ENCODE measurements around the gene SLC25A2. TPM values are rescaled to one million over a fixed set of nuclear protein-coding genes. Genes with fewer than 3 reads are reported as not detected.

Gene SLC25A2
- total and polyA plus RNA-seq, 2 experiments from 2014 or later, result not detected

Other genes with a start within 250 kb of the SLC25A2 start
Only the 30 nearest of the 38 such genes appear.
- gene PCDHB7, start 131.4 kb downstream of the SLC25A2 start, total RNA-seq (2014; rRNA removed; shearing (Covaris generic)), result 0.39 and 1.0 TPM in 2 replicates
- 0.33 and 0.48 TPM in 2 replicates for gene PCDHB7, start 131.4 kb downstream of the SLC25A2 start, polyA plus RNA-seq (2016; fragmentation: Nextera tagmentation; extraction: Ambion mirVana)
- gene PCDHB8, start 126.3 kb downstream of the SLC25A2 start, total RNA-seq (2014; rRNA removed; shearing (Covaris generic)), result 2.6 and 2.7 TPM in 2 replicates
- 0.45 and 0.84 TPM in 2 replicates for gene PCDHB8, start 126.3 kb downstream of the SLC25A2 start, polyA plus RNA-seq (2016; fragmentation: Nextera tagmentation; extraction: Ambion mirVana)
- 2.2 and 2.4 TPM in 2 replicates for gene PCDHB16, start 121.7 kb downstream of the SLC25A2 start, total RNA-seq (2014; rRNA removed; shearing (Covaris generic))
- gene PCDHB16, start 121.7 kb downstream of the SLC25A2 start, polyA plus RNA-seq (2016; fragmentation: Nextera tagmentation; extraction: Ambion mirVana), result 0.73 and 0.92 TPM in 2 replicates
- gene PCDHB9, start 116.9 kb downstream of the SLC25A2 start, total RNA-seq (2014; rRNA removed; shearing (Covaris generic)), result 0.63 and 0.78 TPM in 2 replicates
- 0.27 and 0.45 TPM in 2 replicates for gene PCDHB9, start 116.9 kb downstream of the SLC25A2 start, polyA plus RNA-seq (2016; fragmentation: Nextera tagmentation; extraction: Ambion mirVana)
- gene PCDHB10, start 111.7 kb downstream of the SLC25A2 start, total RNA-seq (2014; rRNA removed; shearing (Covaris generic)), result 0.89 and 2.7 TPM in 2 replicates
- 1.6 and 1.7 TPM in 2 replicates for gene PCDHB10, start 111.7 kb downstream of the SLC25A2 start, polyA plus RNA-seq (2016; fragmentation: Nextera tagmentation; extraction: Ambion mirVana)
- gene PCDHB11, start 104.4 kb downstream of the SLC25A2 start, total RNA-seq (2014; rRNA removed; shearing (Covaris generic)), result 0.47 and 1.3 TPM in 2 replicates
- gene PCDHB11, start 104.4 kb downstream of the SLC25A2 start, polyA plus RNA-seq (2016; fragmentation: Nextera tagmentation; extraction: Ambion mirVana), result 0.19 and 0.33 TPM in 2 replicates
- 3.7 and 4.3 TPM in 2 replicates for gene PCDHB12, start 95.3 kb downstream of the SLC25A2 start, total RNA-seq (2014; rRNA removed; shearing (Covaris generic))
- gene PCDHB12, start 95.3 kb downstream of the SLC25A2 start, polyA plus RNA-seq (2016; fragmentation: Nextera tagmentation; extraction: Ambion mirVana), result 0.80 and 1.3 TPM in 2 replicates
- gene PCDHB13, start 90.1 kb downstream of the SLC25A2 start, total RNA-seq (2014; rRNA removed; shearing (Covaris generic)), result 2.4 and 3.5 TPM in 2 replicates
- 0.87 and 1.1 TPM in 2 replicates for gene PCDHB13, start 90.1 kb downstream of the SLC25A2 start, polyA plus RNA-seq (2016; fragmentation: Nextera tagmentation; extraction: Ambion mirVana)
- 3.2 and 4.1 TPM in 2 replicates for gene PCDHB14, start 80.7 kb downstream of the SLC25A2 start, total RNA-seq (2014; rRNA removed; shearing (Covaris generic))
- gene PCDHB14, start 80.7 kb downstream of the SLC25A2 start, polyA plus RNA-seq (2016; fragmentation: Nextera tagmentation; extraction: Ambion mirVana), result 0.71 and 0.83 TPM in 2 replicates
- 8.0 and 12.1 TPM in 2 replicates for gene PCDHB15, start 58.7 kb downstream of the SLC25A2 start, total RNA-seq (2014; rRNA removed; shearing (Covaris generic))
- 4.9 and 6.1 TPM in 2 replicates for gene PCDHB15, start 58.7 kb downstream of the SLC25A2 start, polyA plus RNA-seq (2016; fragmentation: Nextera tagmentation; extraction: Ambion mirVana)
- gene TAF7, start 16.7 kb upstream of the SLC25A2 start, total RNA-seq (2014; rRNA removed; shearing (Covaris generic)), result 92.0 and 107 TPM in 2 replicates
- 187 and 217 TPM in 2 replicates for gene TAF7, start 16.7 kb upstream of the SLC25A2 start, polyA plus RNA-seq (2016; fragmentation: Nextera tagmentation; extraction: Ambion mirVana)
- 1.7 and 2.2 TPM in 2 replicates for gene PCDHGA1, start 26.5 kb upstream of the SLC25A2 start, total RNA-seq (2014; rRNA removed; shearing (Covaris generic))
- 0.07 and 0.39 TPM in 2 replicates for gene PCDHGA1, start 26.5 kb upstream of the SLC25A2 start, polyA plus RNA-seq (2016; fragmentation: Nextera tagmentation; extraction: Ambion mirVana)
- 0.82 and 1.0 TPM in 2 replicates for gene PCDHGA2, start 34.7 kb upstream of the SLC25A2 start, total RNA-seq (2014; rRNA removed; shearing (Covaris generic))
- 0.17 and 0.45 TPM in 2 replicates for gene PCDHGA2, start 34.7 kb upstream of the SLC25A2 start, polyA plus RNA-seq (2016; fragmentation: Nextera tagmentation; extraction: Ambion mirVana)
- 0.90 and 1.2 TPM in 2 replicates for gene PCDHGA3, start 39.8 kb upstream of the SLC25A2 start, total RNA-seq (2014; rRNA removed; shearing (Covaris generic))
- 0.28 and 0.63 TPM in 2 replicates for gene PCDHGA3, start 39.8 kb upstream of the SLC25A2 start, polyA plus RNA-seq (2016; fragmentation: Nextera tagmentation; extraction: Ambion mirVana)
- gene PCDHGB1, start 46.0 kb upstream of the SLC25A2 start, total RNA-seq (2014; rRNA removed; shearing (Covaris generic)), result 8.9 and 9.1 TPM in 2 replicates
- gene PCDHGB1, start 46.0 kb upstream of the SLC25A2 start, polyA plus RNA-seq (2016; fragmentation: Nextera tagmentation; extraction: Ambion mirVana), result 0.52 and 0.74 TPM in 2 replicates
- 4.2 and 7.2 TPM in 2 replicates for gene PCDHGA4, start 51.0 kb upstream of the SLC25A2 start, total RNA-seq (2014; rRNA removed; shearing (Covaris generic))
- 0.33 and 0.99 TPM in 2 replicates for gene PCDHGA4, start 51.0 kb upstream of the SLC25A2 start, polyA plus RNA-seq (2016; fragmentation: Nextera tagmentation; extraction: Ambion mirVana)
- gene PCDHGB2, start 55.9 kb upstream of the SLC25A2 start, total RNA-seq (2014; rRNA removed; shearing (Covaris generic)), result 5.0 and 5.8 TPM in 2 replicates
- gene PCDHGB2, start 55.9 kb upstream of the SLC25A2 start, polyA plus RNA-seq (2016; fragmentation: Nextera tagmentation; extraction: Ambion mirVana), result 0.87 and 1.2 TPM in 2 replicates
- gene PCDHGA5, start 60.1 kb upstream of the SLC25A2 start, total RNA-seq (2014; rRNA removed; shearing (Covaris generic)), result 2.9 and 3.1 TPM in 2 replicates
- gene PCDHGA5, start 60.1 kb upstream of the SLC25A2 start, polyA plus RNA-seq (2016; fragmentation: Nextera tagmentation; extraction: Ambion mirVana), result 0.49 and 0.55 TPM in 2 replicates
- 4.8 and 5.8 TPM in 2 replicates for gene PCDHGB3, start 66.2 kb upstream of the SLC25A2 start, total RNA-seq (2014; rRNA removed; shearing (Covaris generic))
- gene PCDHGB3, start 66.2 kb upstream of the SLC25A2 start, polyA plus RNA-seq (2016; fragmentation: Nextera tagmentation; extraction: Ambion mirVana), result 0.24 and 0.26 TPM in 2 replicates
- 4.5 and 4.8 TPM in 2 replicates for gene PCDHGA6, start 69.8 kb upstream of the SLC25A2 start, total RNA-seq (2014; rRNA removed; shearing (Covaris generic))
- 0.99 and 1.2 TPM in 2 replicates for gene PCDHGA6, start 69.8 kb upstream of the SLC25A2 start, polyA plus RNA-seq (2016; fragmentation: Nextera tagmentation; extraction: Ambion mirVana)
- gene PCDHGA7, start 78.7 kb upstream of the SLC25A2 start, total RNA-seq (2014; rRNA removed; shearing (Covaris generic)), result 2.9 and 4.4 TPM in 2 replicates
- gene PCDHGA7, start 78.7 kb upstream of the SLC25A2 start, polyA plus RNA-seq (2016; fragmentation: Nextera tagmentation; extraction: Ambion mirVana), result 0.44 and 0.50 TPM in 2 replicates
- 13.0 and 16.6 TPM in 2 replicates for gene PCDHGB4, start 83.6 kb upstream of the SLC25A2 start, total RNA-seq (2014; rRNA removed; shearing (Covaris generic))
- 3.0 and 3.5 TPM in 2 replicates for gene PCDHGB4, start 83.6 kb upstream of the SLC25A2 start, polyA plus RNA-seq (2016; fragmentation: Nextera tagmentation; extraction: Ambion mirVana)
- 4.6 and 5.3 TPM in 2 replicates for gene PCDHGA8, start 88.6 kb upstream of the SLC25A2 start, total RNA-seq (2014; rRNA removed; shearing (Covaris generic))
- gene PCDHGA8, start 88.6 kb upstream of the SLC25A2 start, polyA plus RNA-seq (2016; fragmentation: Nextera tagmentation; extraction: Ambion mirVana), result 0.70 and 1.1 TPM in 2 replicates
- 15.7 and 18.5 TPM in 2 replicates for gene PCDHGB5, start 93.9 kb upstream of the SLC25A2 start, total RNA-seq (2014; rRNA removed; shearing (Covaris generic))
- gene PCDHGB5, start 93.9 kb upstream of the SLC25A2 start, polyA plus RNA-seq (2016; fragmentation: Nextera tagmentation; extraction: Ambion mirVana), result 1.7 and 2.5 TPM in 2 replicates
- gene PCDHGA9, start 98.7 kb upstream of the SLC25A2 start, total RNA-seq (2014; rRNA removed; shearing (Covaris generic)), result 5.5 and 7.8 TPM in 2 replicates
- gene PCDHGA9, start 98.7 kb upstream of the SLC25A2 start, polyA plus RNA-seq (2016; fragmentation: Nextera tagmentation; extraction: Ambion mirVana), result 0.50 and 0.54 TPM in 2 replicates
- 7.1 and 8.1 TPM in 2 replicates for gene PCDHGB6, start 104.0 kb upstream of the SLC25A2 start, total RNA-seq (2014; rRNA removed; shearing (Covaris generic))
- gene PCDHGB6, start 104.0 kb upstream of the SLC25A2 start, polyA plus RNA-seq (2016; fragmentation: Nextera tagmentation; extraction: Ambion mirVana), result 1.6 and 2.8 TPM in 2 replicates
- gene PCDHGA10, start 108.9 kb upstream of the SLC25A2 start, total RNA-seq (2014; rRNA removed; shearing (Covaris generic)), result 3.4 and 6.5 TPM in 2 replicates
- 1.6 and 2.1 TPM in 2 replicates for gene PCDHGA10, start 108.9 kb upstream of the SLC25A2 start, polyA plus RNA-seq (2016; fragmentation: Nextera tagmentation; extraction: Ambion mirVana)
- gene PCDHGB7, start 113.6 kb upstream of the SLC25A2 start, total RNA-seq (2014; rRNA removed; shearing (Covaris generic)), result 5.8 and 11.7 TPM in 2 replicates
- 0.94 and 1.4 TPM in 2 replicates for gene PCDHGB7, start 113.6 kb upstream of the SLC25A2 start, polyA plus RNA-seq (2016; fragmentation: Nextera tagmentation; extraction: Ambion mirVana)
- gene PCDHGA11, start 117.0 kb upstream of the SLC25A2 start, total RNA-seq (2014; rRNA removed; shearing (Covaris generic)), result 8.9 and 10.7 TPM in 2 replicates
- 2.3 and 3.0 TPM in 2 replicates for gene PCDHGA11, start 117.0 kb upstream of the SLC25A2 start, polyA plus RNA-seq (2016; fragmentation: Nextera tagmentation; extraction: Ambion mirVana)
- 3.3 and 3.5 TPM in 2 replicates for gene PCDHGA12, start 126.5 kb upstream of the SLC25A2 start, total RNA-seq (2014; rRNA removed; shearing (Covaris generic))
- 0.68 TPM in 2 replicates for gene PCDHGA12, start 126.5 kb upstream of the SLC25A2 start, polyA plus RNA-seq (2016; fragmentation: Nextera tagmentation; extraction: Ambion mirVana)